Loucy (cell line): ENCODE data around the gene SLC29A1.

Experiments
- H2AFZ ChIP-seq: fragments of 200-600 bp; sonication (generic); 2 replicates; pipeline ENCODE4 v1.6.0; 2016; ENCODE audit warnings: antibody characterized with exemption, mild to moderate bottlenecking, low read length, moderate library complexity
- H3F3A ChIP-seq: fragments of 200-600 bp; 2 replicates; pipeline ENCODE4 v1.6.0; 2016; ENCODE audit warnings: antibody characterized with exemption, low read depth, mild to moderate bottlenecking
- H3K27me3 ChIP-seq: fragments of 200-600 bp; sonication (generic); 2 replicates; pipeline ENCODE4 v1.6.1; 2014; ENCODE audit warnings: low read length, mild to moderate bottlenecking; ENCODE audit not compliant: insufficient read depth, poor library complexity, severe bottlenecking
- H3K36me3 ChIP-seq: fragments of 200-600 bp; sonication (generic); 2 replicates; pipeline ENCODE4 v1.6.1; 2016; ENCODE audit warnings: low read length; ENCODE audit not compliant: insufficient read depth
- H3K4me1 ChIP-seq: fragments of 200-600 bp; sonication (generic); 2 replicates; pipeline ENCODE4 v1.5.1; 2014; ENCODE audit warnings: low read length, mild to moderate bottlenecking; ENCODE audit not compliant: insufficient read depth, poor library complexity, severe bottlenecking
- H3K4me2 ChIP-seq: fragments of 200-600 bp; sonication (generic); 2 replicates; pipeline ENCODE4 v1.6.0; 2014; ENCODE audit warnings: antibody characterized with exemption, low read length, low read depth, mild to moderate bottlenecking; ENCODE audit not compliant: poor library complexity, severe bottlenecking
- H3K4me3 ChIP-seq: fragments of 200-600 bp; sonication (generic); 2 replicates; pipeline ENCODE4 v1.5.1; 2014; ENCODE audit warnings: low read length, mild to moderate bottlenecking, mixed read lengths; ENCODE audit not compliant: poor library complexity, severe bottlenecking
- H3K79me2 ChIP-seq: fragments of 200-600 bp; sonication (generic); 2 replicates; pipeline ENCODE4 v1.6.1; 2014; ENCODE audit warnings: low read length; ENCODE audit not compliant: insufficient read depth
- H3K9ac ChIP-seq: fragments of 200-600 bp; sonication (generic); 2 replicates; pipeline ENCODE4 v1.6.0; 2014; ENCODE audit warnings: mild to moderate bottlenecking, low read depth, low read length, moderate library complexity; ENCODE audit not compliant: poor library complexity, severe bottlenecking
- H3K9me2 ChIP-seq: fragments of 200-600 bp; sonication (generic); replicated peaks from 2 replicates; pipeline ENCODE4 v1.6.1; 2016; ENCODE audit warnings: low read depth, low read length, mixed read lengths
- H3K9me3 ChIP-seq: fragments of 200-600 bp; sonication (generic); 2 replicates; pipeline ENCODE4 v1.6.1; 2014; ENCODE audit warnings: mild to moderate bottlenecking, antibody characterized with exemption, low read length, low read depth; ENCODE audit not compliant: insufficient read depth
- H4K20me1 ChIP-seq: fragments of 200-600 bp; sonication (generic); 2 replicates; pipeline ENCODE4 v1.6.0; 2014; ENCODE audit warnings: antibody characterized with exemption, low read length, mild to moderate bottlenecking; ENCODE audit not compliant: insufficient read depth, poor library complexity, severe bottlenecking
- EZH2phosphoT487 ChIP-seq: fragments of 200-600 bp; IDR thresholded peaks from 2 replicates; pipeline ENCODE4 v1.6.1; 2018; ENCODE audit warnings: antibody characterized with exemption, mild to moderate bottlenecking, moderate library complexity, borderline replicate concordance
- TF ChIP-seq, protein P1 (sequence below): fragments of 200-600 bp; sonication (generic); conservative IDR thresholded peaks from 2 replicates; pipeline ENCODE4 v1.5.1; 2014; ENCODE audit warnings: mild to moderate bottlenecking, antibody characterized with exemption, low read length

Gene SLC29A1

DNA sequence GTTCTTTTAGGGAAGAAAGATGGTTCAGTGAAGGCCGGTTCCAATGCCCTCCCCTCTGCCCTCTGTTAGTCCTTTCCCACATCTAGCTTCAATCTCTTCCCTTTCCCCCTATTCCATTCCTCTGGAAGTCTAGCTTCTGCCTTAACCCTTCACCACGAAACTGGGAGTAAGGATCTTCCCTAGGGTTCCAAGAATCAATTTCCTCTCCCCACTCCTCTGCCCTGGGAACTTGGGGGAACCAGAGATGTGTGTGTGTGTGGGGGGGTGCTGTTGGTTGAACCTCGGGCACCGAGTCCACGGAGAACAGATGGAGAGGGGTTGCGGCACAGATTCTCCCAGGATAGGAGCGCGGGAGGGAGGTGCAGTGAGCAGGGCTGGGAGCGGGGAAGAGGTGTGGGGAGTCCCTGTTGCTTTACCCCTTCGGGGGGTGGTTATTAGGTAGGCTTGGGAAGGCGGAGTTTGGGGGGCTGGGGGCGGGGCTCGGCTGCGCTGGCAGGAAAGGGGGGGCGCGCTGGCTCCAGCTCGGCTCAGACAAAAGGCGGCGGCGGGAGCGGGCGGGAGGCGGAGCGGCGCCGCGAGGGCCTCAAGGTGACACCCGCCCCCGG, 46.6 kb downstream of the SLC29A1 start, which contains the start of gene TMEM151B:
TSS of gene TMEM151B (plus strand) at position 530 of the 605 bp plus-strand sequence. CDS start 293 bp downstream, outside the sequence.
- Histone ChIP-seq H3K4me1 (peaks cover 12% of the 10 kb centered on the region), H3K9ac (no peak within 1 kb of the TSS), H3K36me3 (no peaks in the 10 kb centered on the region), H3K9me3 (no peaks in the 10 kb centered on the region), H3K9me2 (no peaks in the 10 kb centered on the region), H3K27me3 (no peaks in the 10 kb centered on the region), H3K79me2 (0 out of 2 replicates have a peak, but pooled peaks cover 2% of the 10 kb centered on the region), H3K4me3 (peak within 1 kb of the TSS; percentile 46), H3F3A (no peaks in the 10 kb centered on the region), H3K4me2 (peak within 1 kb of the TSS; percentile 48), H2AFZ (no peak within 1 kb of the TSS), H4K20me1 (no peaks in the 10 kb centered on the region)
- no peak for TF ChIP-seq EZH2phosphoT487
- TF ChIP-seq, protein P1, sequence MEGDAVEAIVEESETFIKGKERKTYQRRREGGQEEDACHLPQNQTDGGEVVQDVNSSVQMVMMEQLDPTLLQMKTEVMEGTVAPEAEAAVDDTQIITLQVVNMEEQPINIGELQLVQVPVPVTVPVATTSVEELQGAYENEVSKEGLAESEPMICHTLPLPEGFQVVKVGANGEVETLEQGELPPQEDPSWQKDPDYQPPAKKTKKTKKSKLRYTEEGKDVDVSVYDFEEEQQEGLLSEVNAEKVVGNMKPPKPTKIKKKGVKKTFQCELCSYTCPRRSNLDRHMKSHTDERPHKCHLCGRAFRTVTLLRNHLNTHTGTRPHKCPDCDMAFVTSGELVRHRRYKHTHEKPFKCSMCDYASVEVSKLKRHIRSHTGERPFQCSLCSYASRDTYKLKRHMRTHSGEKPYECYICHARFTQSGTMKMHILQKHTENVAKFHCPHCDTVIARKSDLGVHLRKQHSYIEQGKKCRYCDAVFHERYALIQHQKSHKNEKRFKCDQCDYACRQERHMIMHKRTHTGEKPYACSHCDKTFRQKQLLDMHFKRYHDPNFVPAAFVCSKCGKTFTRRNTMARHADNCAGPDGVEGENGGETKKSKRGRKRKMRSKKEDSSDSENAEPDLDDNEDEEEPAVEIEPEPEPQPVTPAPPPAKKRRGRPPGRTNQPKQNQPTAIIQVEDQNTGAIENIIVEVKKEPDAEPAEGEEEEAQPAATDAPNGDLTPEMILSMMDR, result no peak

DNA sequence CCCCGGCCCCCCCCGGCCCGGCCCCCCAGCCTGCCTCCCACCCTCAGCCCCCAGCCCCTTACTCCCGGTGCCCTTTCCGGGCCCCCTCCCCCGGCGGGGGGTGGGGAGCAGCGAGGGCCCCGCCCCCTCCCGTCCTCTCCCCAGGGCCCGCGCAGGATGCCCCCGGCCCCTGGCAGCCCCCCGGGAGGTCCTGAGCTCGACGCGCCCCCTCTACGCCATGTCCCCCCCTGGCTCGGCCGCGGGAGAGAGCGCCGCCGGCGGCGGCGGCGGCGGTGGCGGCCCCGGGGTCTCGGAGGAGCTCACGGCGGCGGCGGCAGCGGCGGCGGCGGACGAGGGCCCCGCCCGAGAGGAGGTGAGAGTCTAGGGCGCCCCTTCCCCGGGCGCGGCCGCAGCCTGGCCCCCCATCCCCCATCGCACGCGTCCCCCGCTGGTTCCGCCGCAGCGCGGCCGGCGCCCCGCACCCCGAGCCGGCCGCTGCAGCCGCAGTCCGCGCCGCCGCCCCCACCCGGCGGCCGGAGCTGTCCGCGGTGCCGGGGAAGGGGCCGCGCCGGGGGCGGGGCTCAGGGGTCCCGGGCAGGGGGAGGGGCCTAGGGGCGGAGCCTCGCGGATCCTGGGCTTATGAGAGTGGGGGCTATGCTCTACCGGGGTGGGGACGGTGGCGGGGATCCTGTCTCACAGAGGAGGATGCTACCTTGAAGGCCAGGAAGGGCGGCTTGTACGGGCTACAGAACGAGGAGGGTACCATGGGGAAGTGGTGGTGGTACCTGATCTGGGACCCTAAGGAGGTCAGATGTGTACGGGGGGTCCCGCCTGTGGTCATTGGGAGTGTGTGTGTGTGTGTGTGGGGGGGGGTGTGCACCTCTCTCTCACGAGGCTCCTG, 47.4 kb downstream of the SLC29A1 start:
- no peaks in the 10 kb centered on the region for H3K9me2 ChIP-seq
- H3K27me3 ChIP-seq, result no peaks in the 10 kb centered on the region
- H3K4me3 ChIP-seq, result peak overlapping the region; percentile 46
- no peaks in the 10 kb centered on the region for H3K9me3 ChIP-seq
- peaks cover 12% of the 10 kb centered on the region for H3K4me1 ChIP-seq
- no peaks in the 10 kb centered on the region for H4K20me1 ChIP-seq
- no peaks in the 10 kb centered on the region for H3K36me3 ChIP-seq
- TF ChIP-seq, protein P1, result no peak
- TF ChIP-seq EZH2phosphoT487, result no peak
- no peaks in the 10 kb centered on the region for H3F3A ChIP-seq
- H2AFZ ChIP-seq, result no peak overlapping the region
- no peak overlapping the region for H3K9ac ChIP-seq
- H3K4me2 ChIP-seq, result peak overlapping the region; percentile 48
- H3K79me2 ChIP-seq, result no peaks in the 10 kb centered on the region

DNA sequence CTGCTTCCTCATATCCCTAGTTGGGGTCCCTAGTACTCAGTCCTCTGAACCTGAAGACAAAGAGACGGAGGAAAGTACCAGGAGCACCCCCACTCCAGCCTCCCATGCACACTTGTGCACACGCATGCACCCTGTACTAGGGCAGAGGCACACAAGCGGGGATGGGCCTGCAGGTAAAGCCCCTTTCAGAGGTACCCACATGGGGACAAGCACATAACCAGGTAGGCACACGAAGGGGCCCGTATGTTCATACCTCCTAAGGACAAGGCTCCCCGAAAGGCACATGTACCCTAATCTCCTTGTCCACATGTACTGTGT, 48.0 kb downstream of the SLC29A1 start:
- H3K79me2 ChIP-seq, result no peaks in the 10 kb centered on the region
- H3K9me2 ChIP-seq, result no peaks in the 10 kb centered on the region
- TF ChIP-seq, protein P1, result no peak
- TF ChIP-seq EZH2phosphoT487, result no peak
- H3K4me3 ChIP-seq, result no peak overlapping the region
- H3K27me3 ChIP-seq, result no peaks in the 10 kb centered on the region
- H3K4me2 ChIP-seq, result peak overlapping the region; percentile 48
- H3K36me3 ChIP-seq, result no peaks in the 10 kb centered on the region
- H4K20me1 ChIP-seq, result no peaks in the 10 kb centered on the region
- no peak overlapping the region for H2AFZ ChIP-seq
- no peaks in the 10 kb centered on the region for H3K9me3 ChIP-seq
- peaks cover 12% of the 10 kb centered on the region for H3K4me1 ChIP-seq
- no peaks in the 10 kb centered on the region for H3F3A ChIP-seq
- no peak overlapping the region for H3K9ac ChIP-seq
